ENCODE data around the gene CHGA. TPM values are rescaled to one million over a fixed set of nuclear protein-coding genes. Genes with fewer than 3 reads are reported as not detected.

CHGA gene
- total and polyA plus RNA-seq, 4 experiments from 2014 or later: not detected

DNA sequence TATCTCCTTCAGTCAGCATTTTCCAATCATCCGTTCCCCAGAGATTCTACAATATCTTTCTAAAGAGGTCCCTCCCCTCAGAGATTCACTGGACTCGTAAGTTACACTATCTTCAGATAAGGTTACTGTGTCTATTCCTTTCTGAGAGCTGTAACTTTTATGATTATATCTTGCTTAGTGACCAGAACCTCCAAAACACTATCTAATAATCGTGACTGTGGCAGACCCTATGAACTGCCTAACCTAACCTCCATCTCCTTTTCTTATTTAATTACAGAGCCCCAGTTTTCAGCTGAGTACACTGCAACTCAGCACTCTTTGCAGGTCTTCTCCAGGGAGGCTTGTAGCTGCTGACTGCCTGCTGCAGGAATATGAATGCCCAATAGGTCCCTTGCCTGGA, 38.5 kb upstream of the CHGA start:
- no peak overlapping the region for H3K27ac ChIP-seq (ENCODE audit: low read depth, low read length)
- intact Hi-C loops (cut with micrococcal nuclease): no loop called here
- no peaks in the 10 kb centered on the region for H3K36me3 ChIP-seq (ENCODE audit: insufficient read depth, low read length)
- no peaks in the 10 kb centered on the region for H3K4me1 Mint-ChIP-seq
- no peak for DNase-seq
- H3K36me3 Mint-ChIP-seq: no peaks in the 10 kb centered on the region
- H3K4me3 ChIP-seq (ENCODE audit: low read length in 2 of 2): no peak overlapping the region
- no peaks in the 10 kb centered on the region for H3K27me3 ChIP-seq (ENCODE audit: insufficient read depth, low read length)
- H3K27me3 Mint-ChIP-seq: peaks cover 12 to 21% of the 10 kb centered on the region in 2 donors
- H3K9me3 Mint-ChIP-seq: peaks cover 0 to 2% (median 0%) of the 10 kb centered on the region in 8 donors
- no peaks in the 10 kb centered on the region for H3K4me1 ChIP-seq (ENCODE audit: insufficient read depth, low read length)
- CTCF ChIA-PET (ENCODE audit: partially characterized antibody): no interaction called here
- H3K9me3 ChIP-seq (ENCODE audit: control insufficient read depth in 1 of 2, low read length in 2 of 2): no peaks in the 10 kb centered on the region
- POLR2A ChIA-PET (ENCODE audit: partially characterized antibody): no interaction called here
- no peak overlapping the region for H3K4me3 Mint-ChIP-seq
- H3K27ac Mint-ChIP-seq: no peak overlapping the region

- Mint-ChIP-seq H3K27ac (no peak overlapping the region), H3K27me3 (peaks cover 8 to 18% of the 10 kb centered on the region in 2 donors), H3K9me3 (peaks cover 0 to 2% (median 0%) of the 10 kb centered on the region in 8 donors), H3K36me3 (no peaks in the 10 kb centered on the region), H3K4me1 (peaks cover 0 to 2% (median 0%) of the 10 kb centered on the region in 4 donors), H3K4me3 (no peak overlapping the region)
- Histone ChIP-seq H3K27ac (ENCODE audit: low read depth, low read length) (no peak overlapping the region), H3K4me1 (ENCODE audit: insufficient read depth, low read length) (no peaks in the 10 kb centered on the region), H3K9me3 (ENCODE audit: control insufficient read depth in 1 of 2, low read length in 2 of 2) (no peaks in the 10 kb centered on the region), H3K27me3 (ENCODE audit: insufficient read depth, low read length) (no peaks in the 10 kb centered on the region), H3K36me3 (ENCODE audit: insufficient read depth, low read length) (no peaks in the 10 kb centered on the region), H3K4me3 (ENCODE audit: low read length in 2 of 2) (no peak overlapping the region)
- ChIA-PET CTCF (ENCODE audit: partially characterized antibody) (no interaction called here), POLR2A (ENCODE audit: partially characterized antibody) (no interaction called here)
- DNase-seq: no peak
- intact Hi-C loops (cut with micrococcal nuclease): no loop called here
These were observed 37.5 kb upstream of the CHGA start for GRCh38 chr14:92885279-92886061.

- Mint-ChIP-seq H3K36me3 (no peaks in the 10 kb centered on the region), H3K4me3 (no peak overlapping the region)
- DNase-seq: no peak
These were observed 36.6 kb upstream of the CHGA start for GRCh38 chr14:92886337-92886736.

DNA sequence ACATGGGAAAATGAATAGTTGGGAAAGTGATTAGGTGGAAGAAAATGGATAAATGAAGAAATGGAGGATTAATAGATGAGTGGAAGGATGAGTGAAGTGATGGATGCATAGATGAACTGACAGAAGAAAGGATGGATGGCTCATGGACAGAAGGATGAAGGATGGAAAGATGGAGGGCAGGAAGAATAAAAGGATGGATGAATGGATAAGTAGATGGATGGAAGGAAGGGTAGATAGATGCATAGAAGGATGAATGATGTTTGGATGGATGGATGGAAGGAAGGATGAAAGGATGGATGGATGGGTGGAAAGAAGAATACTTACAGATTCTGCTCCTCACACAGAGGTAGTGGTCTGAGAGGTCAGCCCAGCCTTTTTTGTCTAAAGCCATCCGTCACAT, 35.8 kb upstream of the CHGA start:
- Mint-ChIP-seq H3K4me1 (peaks cover 2 to 10% (median 5%) of the 10 kb centered on the region in 4 donors), H3K27me3 (peaks cover 6 to 13% of the 10 kb centered on the region in 2 donors), H3K27ac (no peak overlapping the region), H3K36me3 (no peaks in the 10 kb centered on the region), H3K4me3 (no peak overlapping the region), H3K9me3 (peaks cover 0 to 5% (median under 1%) of the 10 kb centered on the region in 8 donors)
- no peak overlapping the region for H3K27ac ChIP-seq (ENCODE audit: low read depth, low read length)
- DNase-seq: no peak
- POLR2A ChIA-PET (ENCODE audit: partially characterized antibody): no interaction called here
- H3K36me3 ChIP-seq (ENCODE audit: insufficient read depth, low read length): no peaks in the 10 kb centered on the region
- CTCF ChIA-PET (ENCODE audit: partially characterized antibody): no interaction called here
- no peak overlapping the region for H3K4me3 ChIP-seq (ENCODE audit: low read length in 2 of 2)
- H3K4me1 ChIP-seq (ENCODE audit: insufficient read depth, low read length): peaks cover 10% of the 10 kb centered on the region
- H3K27me3 ChIP-seq (ENCODE audit: insufficient read depth, low read length): no peaks in the 10 kb centered on the region
- intact Hi-C loops (cut with micrococcal nuclease): no loop called here
- no peaks in the 10 kb centered on the region for H3K9me3 ChIP-seq (ENCODE audit: control insufficient read depth in 1 of 2, low read length in 2 of 2)

More at GRCh38 chr14:92886337-92886736, 36.6 kb upstream of the CHGA start:
- intact Hi-C loops (cut with micrococcal nuclease): no loop called here
- H3K9me3 ChIP-seq (ENCODE audit: control insufficient read depth in 1 of 2, low read length in 2 of 2): no peaks in the 10 kb centered on the region
- Mint-ChIP-seq H3K4me1 (peaks cover 2 to 7% (median 4%) of the 10 kb centered on the region in 4 donors), H3K9me3 (peaks cover 0 to 3% (median 0%) of the 10 kb centered on the region in 8 donors), H3K27ac (no peak overlapping the region), H3K27me3 (peaks cover 6 to 13% of the 10 kb centered on the region in 2 donors)
- no peak overlapping the region for H3K27ac ChIP-seq (ENCODE audit: low read depth, low read length)
- POLR2A ChIA-PET (ENCODE audit: partially characterized antibody): no interaction called here
- no peaks in the 10 kb centered on the region for H3K36me3 ChIP-seq (ENCODE audit: insufficient read depth, low read length)
- H3K4me3 ChIP-seq (ENCODE audit: low read length in 2 of 2): no peak overlapping the region
- H3K4me1 ChIP-seq (ENCODE audit: insufficient read depth, low read length): peaks cover 3% of the 10 kb centered on the region
- CTCF ChIA-PET (ENCODE audit: partially characterized antibody): no interaction called here
- no peaks in the 10 kb centered on the region for H3K27me3 ChIP-seq (ENCODE audit: insufficient read depth, low read length)

- Histone ChIP-seq H3K4me1 (ENCODE audit: insufficient read depth, low read length) (peaks cover 10% of the 10 kb centered on the region), H3K36me3 (ENCODE audit: insufficient read depth, low read length) (no peaks in the 10 kb centered on the region), H3K4me3 (ENCODE audit: low read length in 2 of 2) (no peak overlapping the region), H3K27me3 (ENCODE audit: insufficient read depth, low read length) (no peaks in the 10 kb centered on the region), H3K27ac (ENCODE audit: low read depth, low read length) (no peak overlapping the region), H3K9me3 (ENCODE audit: control insufficient read depth in 1 of 2, low read length in 2 of 2) (no peaks in the 10 kb centered on the region)
- POLR2A ChIA-PET (ENCODE audit: partially characterized antibody): no interaction called here
- DNase-seq: no peak
- Mint-ChIP-seq H3K4me3 (no peak overlapping the region), H3K9me3 (peaks cover 0 to 18% (median 10%) of the 10 kb centered on the region in 8 donors), H3K27ac (peak overlapping the region in 1 of 7 donors; percentile 3), H3K27me3 (peaks cover 6 to 13% of the 10 kb centered on the region in 2 donors), H3K36me3 (peaks cover 0 to 1% of the 10 kb centered on the region in 2 donors), H3K4me1 (peaks cover 2 to 10% (median 5%) of the 10 kb centered on the region in 4 donors)
- intact Hi-C loops (cut with micrococcal nuclease): no loop called here
- CTCF ChIA-PET (ENCODE audit: partially characterized antibody): no interaction called here
These were observed 34.1 kb upstream of the CHGA start for GRCh38 chr14:92888896-92889295.

DNA sequence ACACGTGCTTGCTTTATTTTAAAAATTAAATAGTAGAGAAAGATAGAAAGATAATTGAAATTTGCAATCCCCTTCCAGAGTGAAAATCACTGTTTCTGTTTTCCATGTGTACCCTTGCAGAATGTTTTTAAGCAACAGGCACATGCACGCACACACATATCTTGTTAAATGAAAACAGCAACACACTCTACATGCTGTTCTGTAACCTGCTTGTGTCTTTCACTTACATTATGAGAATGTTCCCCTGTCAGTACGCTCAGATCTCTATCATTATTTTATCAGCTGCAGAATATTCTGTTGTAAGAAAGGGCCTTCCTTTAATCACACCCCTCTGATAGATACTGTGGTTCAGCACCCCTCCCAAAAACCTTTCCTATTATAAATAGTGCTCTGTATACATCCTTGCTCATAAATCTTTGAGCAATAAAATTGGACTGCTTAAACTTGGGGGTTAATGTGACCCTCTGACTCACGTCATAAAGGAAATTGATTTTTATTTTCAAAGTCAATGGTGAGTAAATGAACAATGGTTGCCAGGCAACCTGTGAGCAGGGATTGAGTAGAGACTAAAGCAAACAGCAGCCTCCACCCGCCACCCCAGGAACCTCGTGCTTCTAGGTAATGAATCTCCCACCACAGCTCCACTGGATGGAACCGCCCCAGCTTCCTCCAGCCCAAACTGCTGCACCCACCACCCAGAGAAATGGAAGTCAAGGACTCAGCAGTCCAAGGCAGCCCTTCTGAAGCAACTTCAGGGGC, 31.9 kb upstream of the CHGA start:
- peaks cover 2 to 10% (median 5%) of the 10 kb centered on the region in 4 donors for H3K4me1 Mint-ChIP-seq
- Histone ChIP-seq H3K27ac (ENCODE audit: low read depth, low read length) (no peak overlapping the region), H3K9me3 (ENCODE audit: control insufficient read depth in 1 of 2, low read length in 2 of 2) (no peaks in the 10 kb centered on the region), H3K4me1 (ENCODE audit: insufficient read depth, low read length) (peaks cover 10% of the 10 kb centered on the region), H3K4me3 (ENCODE audit: low read length in 2 of 2) (no peak overlapping the region), H3K36me3 (ENCODE audit: insufficient read depth, low read length) (no peaks in the 10 kb centered on the region), H3K27me3 (ENCODE audit: insufficient read depth, low read length) (no peaks in the 10 kb centered on the region)
- CTCF ChIA-PET (ENCODE audit: partially characterized antibody): no interaction called here
- POLR2A ChIA-PET (ENCODE audit: partially characterized antibody): no interaction called here
- DNase-seq: peak in 2 of 5 donors; percentile 3 to 49
- H3K4me3 Mint-ChIP-seq: no peak overlapping the region
- peak overlapping the region in 2 of 7 donors; percentile 2 to 34 for H3K27ac Mint-ChIP-seq
- H3K27me3 Mint-ChIP-seq: peaks cover 3 to 7% of the 10 kb centered on the region in 2 donors
- H3K36me3 Mint-ChIP-seq: peaks cover 0 to 1% of the 10 kb centered on the region in 2 donors
- intact Hi-C loops (cut with micrococcal nuclease): no loop called here
- peaks cover 0 to 25% (median 13%) of the 10 kb centered on the region in 8 donors for H3K9me3 Mint-ChIP-seq

DNA sequence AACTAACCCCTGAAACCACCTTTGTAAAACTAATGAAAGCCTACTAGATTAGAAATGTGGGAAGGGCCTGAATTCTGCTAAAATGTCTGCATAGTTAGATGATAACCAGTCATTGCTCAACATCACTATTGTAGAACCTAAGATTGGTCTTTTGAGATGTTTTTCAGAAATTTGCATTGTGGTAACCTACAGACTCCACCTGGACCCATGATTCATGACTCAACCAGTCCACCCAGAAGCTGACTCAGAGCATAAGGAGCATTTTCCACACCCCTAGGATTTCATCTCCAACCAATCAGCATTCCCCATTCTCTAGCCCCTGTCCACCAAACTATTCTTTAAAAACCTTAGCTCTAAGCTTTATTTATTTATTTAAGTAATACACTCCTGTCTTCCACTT, 30.4 kb upstream of the CHGA start:
- intact Hi-C loops (cut with micrococcal nuclease): no loop called here
- no peaks in the 10 kb centered on the region for H3K36me3 ChIP-seq (ENCODE audit: insufficient read depth, low read length)
- H3K36me3 Mint-ChIP-seq: peaks cover 0 to 1% of the 10 kb centered on the region in 2 donors
- no peak overlapping the region for H3K27ac ChIP-seq (ENCODE audit: low read depth, low read length)
- H3K4me3 ChIP-seq (ENCODE audit: low read length in 2 of 2): no peak overlapping the region
- H3K4me1 ChIP-seq (ENCODE audit: insufficient read depth, low read length): peaks cover 10% of the 10 kb centered on the region
- H3K4me1 Mint-ChIP-seq: peaks cover 2 to 10% (median 5%) of the 10 kb centered on the region in 4 donors
- H3K4me3 Mint-ChIP-seq: no peak overlapping the region
- H3K27me3 ChIP-seq (ENCODE audit: insufficient read depth, low read length): no peaks in the 10 kb centered on the region
- peaks cover 5 to 10% of the 10 kb centered on the region in 2 donors for H3K27me3 Mint-ChIP-seq
- POLR2A ChIA-PET (ENCODE audit: partially characterized antibody): no interaction called here
- peaks cover 0 to 25% (median 13%) of the 10 kb centered on the region in 8 donors for H3K9me3 Mint-ChIP-seq
- H3K27ac Mint-ChIP-seq: peak overlapping the region in 1 of 7 donors; percentile 3
- no peaks in the 10 kb centered on the region for H3K9me3 ChIP-seq (ENCODE audit: control insufficient read depth in 1 of 2, low read length in 2 of 2)
- CTCF ChIA-PET (ENCODE audit: partially characterized antibody): no interaction called here
- no peak for DNase-seq
